CD4-positive, alpha-beta T cell treated with Interleukin-12 subunit alpha and Interleukin-12 subunit beta, for 1 hour (primary cell): Measurements from ENCODE around the gene TEX2.

Experiments used
- DNase-seq: peaks from one replicate; pipeline ENCODE4 v3.0.0-alpha.2; 2020

The TEX2 gene

DNA sequence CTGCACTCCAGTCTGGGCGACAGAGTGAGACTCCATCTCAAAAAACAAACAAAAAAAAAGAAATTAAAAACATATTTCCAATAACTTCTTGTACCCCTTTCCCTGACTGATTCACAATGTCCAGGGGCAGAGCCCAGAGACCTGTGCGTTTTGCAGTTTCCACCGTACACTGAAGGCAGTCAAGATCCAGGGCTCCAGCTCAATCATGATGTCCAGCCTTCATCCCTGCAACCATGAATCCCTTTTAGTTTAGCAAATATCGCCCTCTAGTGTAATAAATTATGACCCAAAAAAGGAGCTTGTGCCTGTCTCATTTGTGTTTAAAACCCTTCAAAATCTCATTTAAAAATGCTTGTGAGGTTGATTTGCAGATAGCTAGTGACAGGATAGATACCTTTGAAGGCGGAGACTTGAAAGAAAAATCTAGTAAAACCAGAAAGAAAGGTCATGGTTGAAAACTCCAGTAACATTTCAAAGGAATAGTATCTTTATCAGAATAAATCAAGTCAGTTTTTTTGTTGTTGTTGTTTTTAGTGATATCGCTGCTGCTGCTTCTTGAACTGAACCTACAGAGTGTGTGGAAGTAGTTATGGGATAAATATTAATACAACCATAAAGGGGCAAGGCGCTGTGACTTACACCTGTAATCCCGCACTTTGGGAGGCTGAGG, 129.4 kb downstream of the TEX2 start:
- DNase-seq: peak; percentile 73

DNA sequence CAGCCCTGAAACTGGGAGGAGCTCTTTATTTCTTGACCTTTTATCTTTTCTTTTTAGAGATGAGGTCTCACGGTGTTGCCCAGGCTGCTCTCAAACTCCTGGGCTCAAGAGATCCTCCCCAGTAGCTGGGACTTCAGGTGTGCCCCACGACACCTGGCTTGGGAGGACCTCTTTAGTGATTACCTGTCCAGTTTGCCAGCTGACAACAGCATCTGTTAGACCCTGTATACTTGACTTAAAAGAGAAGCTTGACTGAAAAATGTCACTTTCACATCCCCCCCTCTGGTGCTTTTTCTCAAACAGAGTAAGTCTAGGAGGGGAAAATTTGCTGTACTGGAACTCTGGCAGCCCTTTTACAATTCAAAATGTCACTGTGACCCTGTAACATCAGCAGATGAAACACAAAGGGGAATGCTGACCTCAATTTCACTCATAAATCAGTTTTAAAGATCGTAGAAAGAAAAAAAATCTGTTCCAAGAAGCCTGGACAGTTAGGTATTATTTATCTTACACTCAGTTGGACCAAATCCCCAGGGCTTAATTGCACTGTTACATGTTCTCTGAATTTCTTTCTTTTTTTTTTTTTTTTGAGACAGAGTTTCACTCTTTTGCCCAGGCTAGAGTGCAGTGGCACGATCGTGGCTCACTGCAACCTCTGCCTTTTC, 131.3 kb downstream of the TEX2 start:
- no peak for DNase-seq

DNA sequence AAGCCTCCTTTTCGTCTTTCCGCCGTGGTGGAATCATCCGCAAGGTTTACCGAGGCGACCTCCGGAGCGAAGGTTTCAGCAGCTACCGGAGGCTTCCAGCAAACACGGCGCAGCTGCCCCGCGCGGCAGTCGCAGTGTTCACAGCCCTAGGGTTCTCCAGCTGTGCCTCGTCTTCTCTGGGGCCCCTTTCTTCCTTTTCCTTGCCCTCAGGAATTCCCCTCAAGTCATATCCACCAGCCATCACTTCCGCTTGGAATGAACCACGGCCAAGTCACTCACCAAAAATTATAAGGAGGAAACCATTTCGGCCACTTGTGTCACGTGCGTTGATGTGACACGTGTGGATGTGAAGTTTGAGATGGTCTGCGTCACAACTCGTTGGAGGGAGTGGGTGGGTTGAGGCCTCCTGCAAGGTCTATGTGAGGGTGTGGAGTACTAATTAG, 132.5 kb downstream of the TEX2 start:
- peak; percentile 78 for DNase-seq

DNA sequence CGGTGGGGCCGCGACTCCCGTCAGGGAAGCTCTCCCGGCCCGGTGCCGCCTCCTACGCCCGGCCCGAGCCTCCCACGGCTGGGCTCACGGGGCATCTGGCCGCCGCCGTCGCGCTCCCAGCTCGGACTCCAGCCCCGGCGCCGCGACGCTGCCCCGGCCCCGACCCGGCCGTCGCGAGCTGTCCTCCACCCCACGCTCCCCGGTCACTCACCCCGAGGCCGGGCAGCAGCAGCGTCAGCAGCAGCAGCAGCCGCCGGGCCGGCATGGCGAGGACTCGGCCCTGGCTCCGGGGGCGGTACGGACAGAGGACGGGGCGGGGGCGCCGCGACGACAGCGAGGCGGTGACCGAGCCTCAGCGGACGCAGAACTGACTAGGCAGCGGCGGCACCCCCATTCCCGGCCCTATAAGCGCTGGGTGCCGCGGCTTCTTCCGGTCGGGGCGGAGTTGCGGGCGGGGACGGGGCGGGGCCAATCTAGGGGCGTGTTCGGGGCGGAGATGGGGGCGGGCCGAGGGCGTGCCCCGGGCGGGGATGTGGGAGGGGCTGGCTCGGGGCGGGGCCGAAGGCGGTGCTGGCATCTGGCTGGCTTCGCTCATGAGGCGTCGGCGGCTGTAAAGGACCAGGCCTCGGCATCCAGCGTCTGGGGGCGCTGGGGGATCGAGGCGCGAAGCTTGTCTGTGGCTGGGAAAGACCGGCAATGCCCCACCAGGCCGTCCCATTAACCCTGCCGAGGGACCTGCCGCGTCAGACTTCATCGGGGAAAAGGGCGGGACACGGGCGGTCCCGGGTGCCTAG, 133.1 kb downstream of the TEX2 start, which contains the start of gene ERN1:
Gene ERN1 (minus strand): TSS at position 380 of the 794 bp plus-strand sequence. CDS start 115 bp downstream, at position 265.
- peak; percentile 90 for DNase-seq

DNA sequence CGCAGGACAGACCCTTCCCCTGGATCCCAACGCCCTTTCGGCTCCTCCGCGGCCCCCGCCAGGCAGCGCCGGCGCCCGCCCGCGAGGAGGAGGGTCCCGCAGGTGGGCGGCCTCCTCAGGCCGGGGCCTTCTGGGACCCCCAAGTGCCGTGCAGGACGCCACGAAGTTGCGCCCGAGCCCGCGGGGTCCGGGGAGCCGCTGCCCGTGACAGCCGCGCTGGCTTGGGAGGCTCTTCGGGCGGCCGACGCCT, 133.6 kb downstream of the TEX2 start:
- DNase-seq: no peak

DNA sequence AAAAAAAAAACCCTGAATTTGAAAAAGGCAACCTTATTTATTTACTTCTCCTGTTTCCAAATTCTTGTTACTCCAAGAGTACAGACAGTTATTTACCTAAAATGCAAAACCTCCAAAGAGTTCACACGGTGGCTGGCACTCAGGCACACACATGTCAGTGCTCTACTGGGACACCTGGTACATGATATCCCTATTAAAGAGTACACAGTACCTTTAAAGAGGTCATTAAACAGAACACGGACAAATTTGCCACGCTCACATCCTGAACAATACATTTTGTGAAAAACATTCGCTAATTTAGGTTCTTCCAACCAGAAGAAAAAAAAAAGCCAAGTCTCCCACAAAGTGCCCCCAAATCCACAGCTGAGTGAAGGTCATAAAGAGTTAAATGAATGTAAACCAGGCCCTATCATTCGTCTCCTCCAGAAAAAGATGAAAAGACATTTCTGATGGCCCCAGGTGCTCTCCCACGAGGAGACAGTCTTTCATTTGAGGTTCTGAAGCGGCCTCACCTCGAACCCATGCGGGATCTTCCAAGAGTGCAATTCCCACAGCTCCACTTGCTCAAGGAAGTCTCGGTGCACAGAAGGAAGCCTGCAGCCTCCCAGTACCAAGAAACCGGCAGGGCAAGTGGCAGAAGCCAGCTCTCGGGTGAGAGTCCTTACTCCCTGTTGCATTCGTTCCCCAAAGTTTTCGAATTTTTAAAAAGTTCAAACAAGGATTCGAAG, 134.1 kb downstream of the TEX2 start:
- no peak for DNase-seq

DNA sequence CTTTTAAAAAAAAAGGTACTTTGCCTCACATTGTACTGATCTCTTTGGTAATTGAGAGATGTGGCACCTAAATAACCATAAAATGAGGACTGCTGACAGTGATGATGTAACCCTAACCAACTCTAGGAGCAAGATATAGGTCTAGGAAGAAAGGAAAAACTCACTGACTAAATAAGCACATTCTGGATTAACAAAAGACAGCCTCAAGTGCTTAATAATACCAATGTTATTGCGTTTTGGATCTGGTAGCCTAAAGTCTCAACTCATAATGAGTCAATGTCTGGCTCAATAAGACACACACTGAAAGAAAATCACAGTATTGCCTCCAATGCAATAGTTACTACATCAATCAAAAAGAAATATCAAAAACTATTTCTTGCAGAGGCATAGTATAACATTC, 136.1 kb downstream of the TEX2 start:
- no peak for DNase-seq

DNA sequence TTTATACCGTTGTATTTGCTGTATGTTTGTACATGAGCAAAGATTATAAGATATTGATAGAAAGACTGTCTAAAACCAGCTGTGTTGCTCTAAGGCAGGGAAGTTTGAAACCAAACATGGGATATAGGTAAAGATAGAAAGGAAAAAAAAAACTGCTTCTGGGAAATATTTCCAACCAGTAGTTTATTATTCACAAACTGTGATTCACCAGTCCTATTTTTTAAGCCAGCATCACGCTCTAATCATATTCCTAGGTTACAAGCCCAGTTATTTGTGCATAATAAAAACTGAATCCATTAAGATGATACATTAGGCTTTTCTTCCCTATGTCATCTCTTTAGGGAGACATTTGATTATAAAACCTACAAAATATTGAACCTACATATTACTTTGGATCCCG, 137.1 kb downstream of the TEX2 start:
- no peak for DNase-seq

DNA sequence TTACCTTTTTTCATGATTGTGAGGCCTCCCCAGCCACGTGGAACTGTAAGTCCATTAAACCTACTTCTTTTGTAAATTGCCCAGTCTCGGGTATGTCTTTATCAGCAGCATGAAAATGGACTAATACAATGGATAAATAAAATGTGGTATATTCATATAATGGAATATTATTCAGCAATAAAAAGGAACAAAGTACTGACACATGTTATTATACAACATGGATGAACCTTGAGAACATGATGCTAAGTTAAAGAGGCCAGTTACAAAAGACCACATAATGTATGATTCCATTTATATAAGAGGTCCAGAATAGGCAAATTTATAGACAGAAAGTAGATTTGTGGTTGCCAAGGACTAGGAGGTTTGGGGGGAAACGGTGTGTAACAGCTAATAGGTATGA, 138.5 kb downstream of the TEX2 start:
- no peak for DNase-seq

DNA sequence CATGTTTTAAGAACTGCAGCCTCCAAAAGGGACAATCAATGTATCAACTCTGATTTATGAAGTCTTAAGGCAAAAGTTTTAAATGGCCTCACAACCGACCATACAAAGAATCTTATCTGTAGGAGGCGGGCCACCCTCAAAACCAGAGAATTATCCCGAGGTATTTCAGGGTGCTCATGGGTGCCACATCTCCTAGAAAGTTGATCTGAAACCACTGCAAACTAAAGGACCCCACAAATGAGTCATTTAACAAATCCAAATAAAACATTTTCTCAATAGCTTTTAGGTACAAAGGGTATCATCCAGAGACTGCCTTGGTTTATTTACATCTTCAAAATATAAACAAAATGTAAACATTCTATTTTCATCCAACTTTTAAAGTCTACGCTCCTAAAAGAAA, 139.9 kb downstream of the TEX2 start:
- no peak for DNase-seq

DNA sequence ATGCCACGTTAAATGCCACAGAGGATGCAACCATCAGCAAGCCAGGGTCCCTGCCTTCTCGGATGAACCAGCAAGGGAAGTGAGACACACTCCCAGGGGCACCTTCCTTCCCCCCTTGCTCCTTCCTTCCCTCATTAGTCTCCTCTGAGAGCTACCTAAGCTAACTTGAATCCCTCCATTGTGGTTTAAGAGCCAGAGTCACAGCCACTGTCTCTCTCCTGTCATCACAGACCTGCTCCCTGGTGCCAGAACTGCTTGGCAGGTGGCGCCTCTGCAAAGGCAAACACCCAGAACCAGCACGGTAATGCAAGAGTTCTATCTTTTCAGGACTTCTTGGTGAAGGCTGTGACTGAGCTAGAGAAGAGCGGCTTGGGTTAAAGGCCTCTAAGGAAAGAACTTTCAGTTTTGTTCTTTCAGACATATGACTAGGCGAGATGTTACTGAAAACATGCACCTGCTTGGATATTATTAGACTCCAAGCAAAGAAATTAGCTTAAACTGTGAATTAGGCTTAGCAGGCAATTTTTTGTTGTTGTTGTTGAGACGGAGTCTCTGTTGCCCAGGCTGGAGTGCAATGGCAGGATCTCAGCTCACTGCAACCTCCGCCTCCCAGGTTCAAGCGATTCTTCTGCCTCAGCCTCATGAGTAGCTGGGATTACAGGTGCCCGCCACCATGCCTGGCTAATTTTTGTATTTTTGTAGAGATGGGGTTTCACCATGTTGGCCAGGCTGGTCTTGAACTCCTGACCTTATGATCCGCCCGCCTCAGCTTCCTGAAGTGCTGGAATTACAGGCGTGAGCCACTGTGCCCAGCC, 141.9 kb downstream of the TEX2 start:
- peak; percentile 38 for DNase-seq

DNA sequence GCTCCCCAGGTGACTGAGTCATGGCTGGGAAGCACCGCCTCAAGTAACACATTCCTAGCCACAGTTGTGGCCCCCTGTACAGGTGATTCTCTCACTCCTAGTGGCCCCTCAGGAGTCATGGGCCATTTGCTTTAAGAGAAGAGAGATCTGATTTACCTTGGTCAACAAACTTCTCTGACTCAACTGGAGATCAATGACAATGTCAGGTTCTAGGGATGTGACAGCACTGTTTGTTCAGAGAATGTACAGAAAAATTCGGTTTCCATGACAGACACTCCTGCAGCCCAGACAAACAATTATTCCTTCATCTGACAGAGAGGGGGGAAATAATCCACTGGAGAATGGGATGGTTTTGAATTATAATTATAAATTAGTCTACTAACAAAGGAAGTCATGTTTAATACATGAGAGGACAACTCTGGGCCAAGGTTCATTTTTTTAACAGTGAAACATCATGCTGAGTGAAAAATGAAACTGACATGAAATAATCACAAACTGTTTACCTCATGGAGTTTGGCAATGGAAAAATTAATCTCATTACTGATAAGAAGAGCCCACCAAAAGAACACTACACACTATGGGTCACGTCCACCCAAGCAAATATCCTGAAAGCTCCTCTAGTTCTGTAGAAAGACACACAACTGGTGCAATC, 142.8 kb downstream of the TEX2 start:
- no peak for DNase-seq

DNA sequence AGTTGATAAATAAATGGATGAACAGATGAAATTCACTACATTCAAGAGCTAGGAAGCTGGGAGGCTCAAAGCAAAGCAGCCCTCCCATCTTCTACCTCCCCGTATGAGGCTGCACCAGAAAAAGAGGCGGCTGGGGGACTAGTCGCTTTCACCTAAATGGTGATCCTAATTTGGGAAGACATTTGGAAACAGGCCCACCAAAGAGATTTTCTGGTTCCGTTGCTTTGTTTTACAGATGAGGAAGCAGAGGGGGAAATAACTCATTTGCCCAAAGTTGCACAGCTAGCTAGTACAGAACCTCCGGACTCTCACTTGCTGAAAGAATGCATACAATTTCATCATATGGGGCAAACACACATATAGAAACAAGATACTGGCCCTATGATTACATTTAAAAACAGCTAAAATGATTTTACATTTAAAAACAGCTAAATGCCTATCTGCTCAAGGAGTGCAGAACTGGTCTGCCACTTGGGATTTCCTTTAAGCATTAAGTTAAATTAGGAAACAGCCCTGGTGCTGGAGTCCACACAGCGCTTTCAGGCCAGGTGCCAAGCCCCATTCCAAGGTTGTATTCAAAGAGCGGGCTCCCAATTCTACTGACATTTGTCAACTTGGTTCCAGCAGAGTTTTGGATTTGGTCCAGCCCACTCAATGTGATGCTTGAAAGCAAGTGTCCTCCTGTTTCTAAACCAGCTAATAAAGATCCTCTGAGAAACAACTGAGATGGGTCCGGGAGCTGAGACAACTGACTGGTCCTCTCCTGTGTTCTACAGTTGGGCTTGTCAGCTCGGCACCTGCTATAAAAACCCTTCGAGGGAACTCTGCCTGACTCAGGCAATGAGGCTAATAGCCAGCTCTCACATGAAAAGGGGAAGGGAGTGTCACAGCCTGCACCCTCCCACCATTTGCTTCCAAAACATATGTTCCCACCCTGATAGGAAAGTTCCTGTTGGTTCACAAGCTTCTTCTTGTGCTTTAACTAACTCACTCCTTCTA, 144.8 kb downstream of the TEX2 start:
- DNase-seq: no peak

DNA sequence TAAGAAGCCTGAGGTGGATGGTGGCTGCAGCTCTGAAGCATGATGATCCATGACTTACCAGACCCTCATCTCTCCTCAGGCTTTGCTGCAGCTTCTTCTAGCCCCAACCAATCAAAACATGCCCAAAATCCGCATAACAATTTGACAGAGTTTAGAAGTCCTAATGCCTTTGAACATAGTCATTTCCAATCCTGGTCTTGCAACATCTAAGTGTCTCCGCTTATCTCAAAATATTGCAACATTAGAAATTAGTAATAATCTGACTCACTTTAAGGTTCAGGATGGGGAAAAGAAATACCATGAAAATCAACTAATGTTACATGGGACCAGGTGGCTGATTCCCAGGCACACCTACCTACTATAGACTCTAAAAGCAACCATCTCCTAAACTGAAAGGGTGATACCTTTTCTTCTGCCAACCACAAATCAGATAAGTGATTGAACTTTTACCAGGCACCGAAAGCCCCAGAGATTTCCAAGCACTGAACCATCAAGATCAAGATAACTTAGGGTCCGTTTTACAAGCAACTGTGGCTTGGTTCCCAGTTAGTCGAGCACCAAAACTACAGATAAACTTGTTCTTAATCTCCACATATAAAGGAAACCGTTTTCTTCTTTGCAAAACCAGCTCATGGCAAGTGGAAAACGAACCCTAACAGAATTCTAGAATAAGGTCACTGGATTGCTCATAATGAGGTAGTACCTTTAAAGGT, 147.1 kb downstream of the TEX2 start:
- DNase-seq: no peak

DNA sequence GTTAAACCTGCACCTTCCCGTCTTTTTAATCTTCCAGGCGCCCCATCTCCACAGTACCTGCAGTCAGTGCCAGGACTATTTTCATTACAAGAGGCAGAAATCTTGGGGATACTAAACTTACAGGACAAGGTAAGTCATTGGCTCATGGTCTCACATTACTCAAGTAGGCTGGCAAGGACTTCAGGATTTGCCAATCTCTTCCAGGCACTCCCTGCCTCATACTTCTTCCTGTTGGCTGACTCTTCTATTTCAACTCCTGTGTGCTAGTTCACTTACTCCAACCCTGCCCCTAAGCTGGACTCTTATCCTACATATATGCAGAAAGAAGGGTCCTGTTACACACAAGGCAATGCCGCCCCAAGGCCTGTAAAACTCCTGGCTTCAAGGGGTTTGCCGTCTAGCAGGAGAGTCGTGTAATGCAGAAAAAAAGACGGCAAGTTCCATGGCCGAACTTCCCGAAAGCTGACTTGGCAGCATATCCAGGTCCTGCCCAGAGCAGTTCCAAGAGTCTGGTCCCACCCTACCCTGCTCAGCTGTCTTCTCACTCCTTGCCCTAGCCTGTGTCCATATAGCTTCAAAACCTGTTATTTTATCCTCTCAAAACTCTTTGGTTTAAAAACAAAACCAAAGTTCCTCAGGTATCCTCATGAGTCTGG, 147.9 kb downstream of the TEX2 start:
- no peak for DNase-seq

DNA sequence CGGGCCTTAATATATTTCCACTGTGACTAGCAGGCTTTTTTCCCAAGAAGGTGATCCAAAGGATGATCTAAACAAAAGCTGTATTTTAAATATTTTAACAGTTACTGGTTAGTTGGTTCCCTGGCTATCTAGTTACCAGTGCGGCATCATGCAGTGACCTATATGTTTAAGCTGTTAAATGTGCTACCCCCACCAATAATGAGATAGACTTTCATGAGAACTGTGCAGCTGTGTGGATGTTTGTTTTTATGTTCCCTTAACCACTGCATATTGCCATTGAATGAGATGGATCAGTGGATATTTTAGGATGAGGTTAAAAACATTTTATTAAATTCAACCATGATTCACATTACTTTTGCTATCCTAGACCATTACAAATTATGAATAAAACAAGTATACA, 150.1 kb downstream of the TEX2 start:
- no peak for DNase-seq

DNA sequence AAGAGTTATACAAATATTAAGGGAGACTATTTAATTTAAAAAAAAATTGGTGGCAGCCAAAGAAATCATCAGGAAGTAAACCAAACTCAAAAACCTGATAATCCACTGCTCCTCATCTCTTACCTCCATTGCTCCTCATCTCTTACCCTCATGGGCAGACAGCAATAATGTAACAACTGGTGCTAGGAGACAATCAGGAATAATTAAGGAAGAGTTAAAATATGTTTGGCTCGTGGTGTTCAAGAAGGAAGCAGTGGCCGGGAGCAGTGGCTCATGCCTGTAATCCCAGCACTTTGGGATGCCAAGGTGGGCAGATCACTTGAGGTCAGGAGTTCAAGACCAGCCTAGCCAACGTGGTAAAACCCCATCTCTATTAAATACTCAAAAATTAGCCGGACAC, 151.2 kb downstream of the TEX2 start:
- no peak for DNase-seq

DNA sequence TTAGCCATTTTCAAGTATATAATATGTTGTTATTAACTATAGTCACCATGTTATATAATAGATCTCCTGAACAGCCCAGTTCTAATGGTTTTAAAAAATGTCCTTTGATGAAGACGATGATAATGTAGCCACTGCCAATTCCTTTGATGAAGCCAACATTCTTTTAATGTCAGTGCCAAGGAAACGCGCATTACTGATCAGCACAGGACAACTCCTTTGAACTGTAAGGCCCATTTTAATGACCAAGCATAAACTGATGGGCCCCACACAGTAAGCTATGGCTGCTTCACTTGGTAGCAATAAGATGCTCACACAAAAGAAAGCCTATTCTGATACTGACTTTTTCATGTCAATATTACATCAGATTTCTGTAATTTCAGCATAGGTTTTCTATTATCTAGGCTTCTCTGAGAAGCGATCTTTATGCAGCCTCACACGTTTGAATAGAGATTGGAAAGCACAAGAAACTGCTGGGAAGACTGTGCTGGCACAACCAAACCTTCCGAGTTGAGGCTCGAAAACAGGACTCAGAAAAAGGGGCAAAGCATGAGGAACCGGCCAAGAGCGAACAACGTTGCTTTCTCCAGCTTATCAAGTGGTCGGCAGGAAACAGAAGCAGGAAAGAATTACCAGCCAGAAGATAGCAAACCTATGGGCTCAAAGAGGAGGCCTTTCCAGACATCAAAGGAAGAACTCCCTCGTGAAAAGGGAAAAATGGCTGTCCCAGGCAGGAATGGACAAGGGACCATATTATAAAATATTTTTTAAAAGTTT, 152.5 kb downstream of the TEX2 start:
- no peak for DNase-seq

DNA sequence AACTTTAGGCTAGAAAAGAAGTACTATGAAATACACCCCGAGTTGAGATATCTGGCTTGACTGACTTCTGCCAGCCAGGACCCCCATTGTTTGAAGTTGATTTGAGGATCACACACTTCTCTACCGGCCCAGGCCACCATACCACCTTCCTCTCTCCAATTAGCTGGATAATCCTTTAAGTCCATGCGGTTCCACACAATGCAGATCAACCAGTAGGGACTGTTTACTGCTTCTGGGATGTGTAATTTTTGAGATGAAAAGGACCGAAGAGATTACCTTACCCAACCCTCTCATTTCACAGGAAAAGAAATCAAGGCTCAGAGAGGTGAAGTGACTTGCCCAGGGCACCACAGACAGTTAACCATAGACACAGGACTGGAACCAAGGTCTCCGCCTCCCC, 153.7 kb downstream of the TEX2 start:
- no peak for DNase-seq
